NK-92 (cell line): ENCODE results near the gene CLASRP.

Experiments used
- DNase-seq: peaks from one replicate; lab custom pipeline; 2025; ENCODE audit not compliant: unreplicated experiment; lab: John Stamatoyannopoulos, UW

Gene CLASRP

GRCh38 chr19:45079911-45080370 is 41.1 kb downstream of the CLASRP start:
- DNase-seq, result no peak

GRCh38 chr19:45082170-45082569 is 43.3 kb downstream of the CLASRP start:
- no peak for DNase-seq

- DNase-seq, result no peak
Measured at GRCh38 chr19:45086480-45086879, 47.6 kb downstream of the CLASRP start.

- DNase-seq, result no peak
Measured at GRCh38 chr19:45087531-45087930, 48.7 kb downstream of the CLASRP start.

- no peak for DNase-seq
Measured at GRCh38 chr19:45090034-45090433, 51.2 kb downstream of the CLASRP start.

- DNase-seq, result no peak
Measured at GRCh38 chr19:45090606-45091005, 51.8 kb downstream of the CLASRP start.

GRCh38 chr19:45091031-45091923 is 52.4 kb downstream of the CLASRP start:
- DNase-seq, result peak; percentile 81

GRCh38 chr19:45092747-45093678 is 54.2 kb downstream of the CLASRP start, which contains the start of gene PPP1R37:
Gene PPP1R37, plus strand, starts transcription at chr19:45093179. Its CDS starts 147 bp downstream, at chr19:45093326.
- peak; percentile 36 for DNase-seq

- DNase-seq, result no peak
Measured at GRCh38 chr19:45094137-45094536, 55.3 kb downstream of the CLASRP start.

- DNase-seq, result no peak
Measured at GRCh38 chr19:45094707-45095106, 55.9 kb downstream of the CLASRP start.

GRCh38 chr19:45095496-45096413 is 56.9 kb downstream of the CLASRP start:
- DNase-seq, result no peak

- DNase-seq, result no peak
Measured at GRCh38 chr19:45096700-45097099, 57.9 kb downstream of the CLASRP start.

- no peak for DNase-seq
Measured at GRCh38 chr19:45097450-45097775, 58.6 kb downstream of the CLASRP start.

GRCh38 chr19:45097776-45098520 is 59.1 kb downstream of the CLASRP start:
- DNase-seq, result no peak

GRCh38 chr19:45098521-45099466 is 59.9 kb downstream of the CLASRP start:
- no peak for DNase-seq

GRCh38 chr19:45099467-45100191 is 60.8 kb downstream of the CLASRP start:
- DNase-seq, result no peak

GRCh38 chr19:45100201-45100600 is 61.4 kb downstream of the CLASRP start:
- no peak for DNase-seq

GRCh38 chr19:45100846-45101252 is 62.0 kb downstream of the CLASRP start:
- DNase-seq, result no peak
